ENCODE results near the gene STPG1.
"Not testable (repeated sequence)": the region's sequence is repeated elsewhere in the genome, so short reads cannot be mapped to it uniquely, and the experiment has no call there.

Gene STPG1, protein sequence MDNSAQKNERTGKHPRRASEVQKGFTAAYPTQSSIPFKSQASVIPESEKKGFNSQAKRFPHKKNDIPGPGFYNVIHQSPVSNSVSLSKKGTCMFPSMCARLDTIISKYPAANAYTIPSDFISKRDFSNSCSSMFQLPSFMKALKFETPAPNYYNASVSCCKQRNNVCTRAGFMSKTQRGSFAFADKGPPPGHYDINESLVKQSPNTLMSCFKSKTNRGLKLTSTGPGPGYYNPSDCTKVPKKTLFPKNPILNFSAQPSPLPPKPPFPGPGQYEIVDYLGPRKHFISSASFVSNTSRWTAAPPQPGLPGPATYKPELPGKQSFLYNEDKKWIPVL

GRCh38 chr1:24413350-24414163 lies at the start of gene STPG1:
Gene STPG1 (minus strand): TSS chr1:24413782. CDS start chr1:24401388, 12,394 bp downstream.
- peak; percentile 87 for DNase-seq

GRCh38 chr1:24462128-24462527 lies 48.5 kb upstream of the STPG1 start:
- not testable (repeated sequence) for DNase-seq

DNA sequence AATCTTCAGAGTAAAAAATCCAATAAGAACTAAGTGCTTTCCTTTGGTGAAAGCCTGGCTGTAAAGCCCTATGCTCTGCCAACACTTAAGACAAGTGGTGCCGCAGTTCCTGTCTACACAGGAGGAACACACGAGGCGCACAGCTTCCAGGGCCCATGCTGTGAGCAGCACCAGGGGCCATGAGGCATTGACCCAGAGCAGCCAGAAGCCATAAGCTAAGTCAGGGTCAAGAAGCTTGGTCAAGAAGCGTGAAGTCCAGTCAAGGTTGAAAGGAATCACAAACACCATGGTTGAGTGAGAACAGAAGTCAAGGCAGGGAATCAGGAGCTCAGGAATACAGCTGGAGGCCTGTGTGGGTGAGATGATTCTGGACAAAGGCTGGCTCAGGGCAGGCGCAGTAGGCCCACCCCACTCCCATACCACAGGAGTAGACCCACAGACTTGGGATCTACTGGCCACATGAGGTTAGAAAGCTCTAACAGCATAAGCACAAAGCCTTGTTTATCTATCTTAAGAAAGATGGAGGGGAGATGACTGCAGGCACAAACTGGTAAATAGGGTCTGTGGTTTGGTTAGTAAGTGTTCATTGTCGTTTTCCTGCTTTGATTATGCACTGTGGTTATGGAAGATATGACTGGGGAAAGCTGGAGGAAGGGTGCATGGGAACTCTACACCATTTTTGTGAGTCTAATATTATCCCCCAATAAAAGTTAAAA lies 46.1 kb upstream of the STPG1 start:
- DNase-seq: no peak

DNA sequence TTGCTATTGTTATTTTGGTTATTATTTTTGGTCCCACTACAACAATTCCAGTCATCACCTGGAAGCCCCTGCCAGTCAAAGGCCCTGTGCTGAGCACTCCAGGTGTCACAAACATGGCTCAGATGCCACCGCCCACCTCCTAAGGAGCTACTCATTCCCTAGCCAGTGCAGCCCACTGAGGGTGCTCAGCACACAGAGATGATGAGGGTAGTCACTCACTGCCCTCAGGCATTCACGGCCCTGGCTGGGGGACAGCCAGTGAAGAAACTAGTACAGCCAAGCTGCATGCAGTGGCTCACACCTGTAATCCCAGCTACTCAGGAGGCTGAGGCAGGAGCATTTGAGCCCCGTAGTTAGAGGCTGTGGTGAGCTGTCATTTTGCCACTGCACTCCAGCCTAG lies 44.3 kb upstream of the STPG1 start:
- no peak for DNase-seq

GRCh38 chr1:24455272-24455671 lies 41.7 kb upstream of the STPG1 start:
- no peak for DNase-seq

DNA sequence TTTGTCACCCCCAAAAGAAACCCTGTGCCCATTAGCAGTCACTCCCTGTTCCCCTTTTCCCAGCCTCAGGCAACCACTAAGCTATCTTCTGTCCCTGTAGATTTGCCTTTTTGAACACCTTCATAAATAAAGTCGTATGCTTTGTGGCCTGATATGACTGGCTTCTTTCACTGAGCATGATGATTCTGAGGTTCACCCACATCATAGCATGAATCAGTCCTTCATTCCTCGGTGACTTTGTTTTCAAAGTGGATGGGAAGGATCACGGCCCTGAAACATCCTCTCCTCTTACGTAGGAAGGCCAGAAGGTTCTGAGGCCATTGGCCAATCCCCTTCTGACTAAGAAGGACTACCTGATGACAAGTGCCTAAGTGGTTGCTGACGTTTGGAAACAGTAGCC lies 41.1 kb upstream of the STPG1 start:
- DNase-seq: no peak

DNA sequence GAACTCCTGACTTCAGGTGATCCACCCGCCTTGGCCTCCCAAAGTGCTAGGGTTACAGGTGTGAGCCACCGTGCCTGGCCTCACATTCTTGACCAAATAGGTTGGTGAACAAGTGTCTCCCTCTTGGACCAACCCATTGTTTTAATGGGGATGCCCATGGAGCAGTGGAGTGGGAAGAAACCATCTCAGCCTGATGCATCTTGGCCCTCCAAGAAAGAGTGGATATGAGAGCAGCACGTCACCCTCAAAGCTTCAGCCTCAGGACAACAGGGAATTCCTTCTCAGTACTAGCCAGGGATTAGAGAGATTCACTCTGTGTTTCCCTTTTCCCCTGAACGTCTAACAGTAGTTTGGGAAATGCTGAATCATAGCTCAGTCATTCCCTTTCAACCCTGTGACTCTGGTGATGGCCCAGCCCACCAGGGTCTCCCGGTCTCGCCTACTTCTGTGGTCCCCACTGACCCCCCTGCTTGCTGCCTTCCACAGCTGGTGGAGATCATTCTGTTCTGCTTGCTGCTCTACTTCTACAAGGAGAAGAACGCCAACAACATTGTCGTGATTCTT lies 39.4 kb upstream of the STPG1 start:
- no peak for DNase-seq

DNA sequence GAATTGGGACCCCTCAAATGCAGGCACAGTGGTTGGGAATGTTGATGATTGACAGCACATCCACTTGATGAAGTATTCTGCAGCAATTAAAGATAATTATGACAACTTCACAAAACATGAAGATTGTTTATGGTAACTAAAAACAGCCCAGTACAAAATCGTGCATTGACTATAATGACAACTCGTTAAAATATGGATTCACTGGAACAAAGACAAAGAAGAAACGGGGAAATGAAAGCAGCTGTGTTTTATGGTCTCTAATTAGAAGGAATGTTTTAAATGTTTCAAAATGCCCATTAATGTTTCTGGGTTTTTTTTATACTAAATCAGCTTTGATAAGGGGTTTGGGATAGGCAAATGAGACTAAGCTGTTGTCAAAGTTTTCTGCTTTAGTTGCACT lies 38.2 kb upstream of the STPG1 start:
- DNase-seq: no peak

GRCh38 chr1:24450857-24451397 lies 37.3 kb upstream of the STPG1 start:
- DNase-seq: no peak

DNA sequence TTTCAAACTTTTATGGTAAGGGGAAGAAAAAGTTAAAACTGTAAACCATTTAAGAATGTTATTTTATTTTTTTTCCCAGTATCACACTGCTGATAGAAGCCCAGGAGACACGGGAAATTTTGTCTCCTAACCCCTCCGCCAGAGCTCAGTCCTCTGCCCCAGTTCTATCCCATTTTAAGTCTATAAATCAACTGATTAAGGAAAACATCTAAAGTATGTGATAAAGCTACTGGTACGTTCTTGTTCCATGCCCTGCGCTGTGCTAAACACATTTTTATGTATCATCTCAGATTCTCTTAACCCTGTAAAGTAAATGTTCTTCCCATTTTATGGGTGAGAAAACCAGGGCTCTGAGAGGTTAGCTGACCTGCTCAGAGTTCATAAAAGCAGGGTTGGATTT lies 36.7 kb upstream of the STPG1 start:
- DNase-seq: no peak

GRCh38 chr1:24446446-24446845 lies 32.9 kb upstream of the STPG1 start:
- not testable (repeated sequence) for DNase-seq

GRCh38 chr1:24443241-24443656 lies 29.7 kb upstream of the STPG1 start:
- peak; percentile 9 for DNase-seq

- DNase-seq: no peak
Measured at GRCh38 chr1:24442764-24443163, 29.2 kb upstream of the STPG1 start.

GRCh38 chr1:24441996-24442668 lies 28.6 kb upstream of the STPG1 start:
- no peak for DNase-seq

GRCh38 chr1:24441480-24441879 lies 27.9 kb upstream of the STPG1 start:
- no peak for DNase-seq

- DNase-seq: no peak
Measured at GRCh38 chr1:24440436-24440835, 26.9 kb upstream of the STPG1 start.

GRCh38 chr1:24438423-24438901 lies 24.9 kb upstream of the STPG1 start:
- no peak for DNase-seq

- no peak for DNase-seq
Measured at GRCh38 chr1:24437631-24438396, 24.2 kb upstream of the STPG1 start.

DNA sequence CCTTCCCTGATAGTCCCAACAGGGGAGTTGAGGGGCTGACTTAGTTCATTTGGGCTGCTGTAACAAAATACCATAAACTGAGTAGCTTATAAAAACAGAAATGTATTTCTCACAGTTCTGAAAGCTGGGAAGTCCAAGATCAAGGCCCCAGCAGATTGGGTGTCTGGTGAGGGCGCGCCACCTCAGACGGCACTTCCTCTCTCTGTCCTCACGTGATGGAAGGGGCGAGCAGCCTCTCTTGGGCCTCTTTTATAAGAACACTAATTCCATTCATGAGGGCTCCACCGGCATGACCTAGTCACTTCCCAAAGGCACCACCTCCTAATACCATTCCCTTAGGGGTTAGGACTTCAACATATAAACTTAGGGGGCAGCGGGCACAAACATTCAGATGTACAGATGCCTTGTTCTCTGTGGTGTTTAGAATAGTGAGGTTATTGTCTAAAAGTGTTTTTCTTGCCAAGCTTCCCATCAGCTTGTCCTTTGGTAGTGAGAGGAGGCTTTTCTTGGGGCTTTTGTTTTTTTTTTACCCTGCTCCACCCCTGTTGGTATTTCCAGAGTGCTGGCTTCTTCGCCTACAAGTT lies 22.3 kb upstream of the STPG1 start:
- DNase-seq: no peak

DNA sequence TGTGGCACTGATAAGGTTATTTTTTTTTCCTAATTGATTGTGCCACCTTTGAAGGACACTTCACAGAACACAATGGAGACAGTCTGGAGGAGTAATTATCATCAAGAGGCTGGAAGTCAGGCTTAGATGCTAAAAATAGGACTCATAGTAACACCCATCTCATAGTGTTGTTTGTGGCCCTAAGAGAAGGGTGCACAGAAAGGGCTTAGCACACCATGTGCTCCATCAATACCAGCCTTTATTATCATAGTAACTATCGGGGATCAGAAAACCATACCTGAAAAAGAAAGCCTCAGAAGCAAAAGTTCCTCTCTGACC lies 13.9 kb upstream of the STPG1 start:
- no peak for DNase-seq

Data from NCI-H1092 treated with DMSO at 0.1 percent for 48 hours (cell line).